GM23248 (cell line): ENCODE measurements around the gene IL24. TPM values are rescaled to one million over a fixed set of nuclear protein-coding genes. Genes with fewer than 3 reads are reported as not detected.

Experiments used
- DNase-seq: peaks from one replicate; pipeline ENCODE4 v3.0.0-alpha.2; 2015
- H2AFZ ChIP-seq: fragments of 200-600 bp; sonication (generic); 2 replicates; pipeline ENCODE4 v1.6.1; 2016; ENCODE audit warnings: antibody characterized with exemption
- H3F3A ChIP-seq: fragments of 200-600 bp; sonication (generic); 2 replicates; pipeline ENCODE4 v1.6.1; 2016; ENCODE audit warnings: mild to moderate bottlenecking, antibody characterized with exemption, mixed run types; ENCODE audit not compliant: insufficient read depth
- H3K27ac ChIP-seq: fragments of 200-600 bp; sonication (generic); 2 replicates; pipeline ENCODE4 v1.5.1; 2016; ENCODE audit warnings: mild to moderate bottlenecking
- H3K27me3 ChIP-seq: fragments of 200-600 bp; sonication (generic); replicated peaks from 2 replicates; pipeline ENCODE4 v1.6.1; 2016; ENCODE audit warnings: mild to moderate bottlenecking; ENCODE audit not compliant: insufficient read depth
- H3K36me3 ChIP-seq: fragments of 200-600 bp; sonication (generic); 2 replicates; pipeline ENCODE4 v1.6.1; 2016; ENCODE audit warnings: low read depth, mild to moderate bottlenecking
- H3K4me1 ChIP-seq: fragments of 200-600 bp; sonication (generic); 2 replicates; pipeline ENCODE4 v1.6.1; 2016; ENCODE audit warnings: mild to moderate bottlenecking; ENCODE audit not compliant: insufficient read depth
- H3K4me2 ChIP-seq: fragments of 200-600 bp; sonication (generic); one replicate; pipeline ENCODE4 v1.6.1; 2016; ENCODE audit warnings: mild to moderate bottlenecking; ENCODE audit not compliant: unreplicated experiment
- H3K4me3 ChIP-seq: fragments of 200-600 bp; sonication (generic); 2 replicates; pipeline ENCODE4 v1.5.1; 2016; ENCODE audit warnings: mild to moderate bottlenecking
- H3K79me2 ChIP-seq: fragments of 200-600 bp; sonication (generic); 2 replicates; pipeline ENCODE4 v1.6.1; 2016; ENCODE audit warnings: mild to moderate bottlenecking; ENCODE audit not compliant: insufficient read depth
- H3K9ac ChIP-seq: fragments of 200-600 bp; sonication (generic); 2 replicates; pipeline ENCODE4 v1.6.1; 2016; ENCODE audit warnings: mild to moderate bottlenecking
- H3K9me2 ChIP-seq: fragments of 200-600 bp; sonication (generic); 2 replicates; pipeline ENCODE4 v1.6.1; 2016; ENCODE audit warnings: mixed run types, mild to moderate bottlenecking, moderate library complexity; ENCODE audit not compliant: insufficient read depth
- H3K9me3 ChIP-seq: fragments of 200-600 bp; sonication (generic); one replicate; pipeline ENCODE4 v1.6.1; 2017; ENCODE audit warnings: low read depth
- H4K20me1 ChIP-seq: fragments of 200-600 bp; sonication (generic); 2 replicates; pipeline ENCODE4 v1.6.0; 2016; ENCODE audit not compliant: insufficient read depth
- EZH2 ChIP-seq: fragments of 200-600 bp; sonication (generic); IDR thresholded peaks from 2 replicates; pipeline ENCODE4 v1.6.1; 2018; ENCODE audit warnings: antibody characterized with exemption, mild to moderate bottlenecking; ENCODE audit not compliant: insufficient read depth, poor library complexity, severe bottlenecking
- EZH2phosphoT487 ChIP-seq: fragments of 200-600 bp; sonication (generic); IDR thresholded peaks from 2 replicates; pipeline ENCODE4 v1.6.1; 2018; ENCODE audit warnings: antibody characterized with exemption, moderate library complexity, mild to moderate bottlenecking, low read depth; ENCODE audit not compliant: insufficient read depth
- WGBS, 2 experiments: methylation state at CpG; one replicate each; pipeline ENCODE4 v1.1.6; 2015 to 2017; ENCODE audit warnings: low lambda C conversion rate in 2 of 2, low coverage in 1 of 2; ENCODE audit errors: missing lambda C conversion rate in 2 of 2; 5-methylcytosine and 5-hydroxymethylcytosine counted together
- in situ Hi-C: fragments of 300-500 bp; cut with MboI; formaldehyde crosslinking; loops from 2 replicates; pipeline ENCODE4 v1.15.0; 2020
- polyA plus RNA-seq: library from polyadenylated mRNA; unstranded; fragments of >200 nt; fragmentation: Nextera tagmentation; extraction: Ambion mirVana; gene quantifications from 2 replicates; pipeline ENCODE4 v1.2.1, GENCODE V29; 2016
- total RNA-seq: library from RNA; depleted of rRNA; stranded (reverse); fragments of >200 nt; shearing (Covaris generic); gene quantifications from 2 replicates; pipeline ENCODE4 v1.2.3, GENCODE V29; 2014

Gene IL24
- total and polyA plus RNA-seq, 2 experiments from 2014 or later, result 0.49 to 2.4 TPM

GRCh38 chr1:206913766-206914537, 16.7 kb downstream of the IL24 start:
- DNase-seq, result no peak
- H3K9me2 ChIP-seq, result no peaks in the 10 kb centered on the region
- H3F3A ChIP-seq, result peaks cover 8% of the 10 kb centered on the region; the same call in 1 of the 2 replicates
- H4K20me1 ChIP-seq, result no peaks in the 10 kb centered on the region
- no peak overlapping the region for H3K9ac ChIP-seq
- no peaks in the 10 kb centered on the region for H3K79me2 ChIP-seq
- 80 to 82% methylated on average over 12 of the region's 12 CpGs for WGBS, 2 experiments
- no peak for TF ChIP-seq EZH2
- no peak for TF ChIP-seq EZH2phosphoT487
- H3K4me1 ChIP-seq, result no peaks in the 10 kb centered on the region; the same call in 1 of the 2 replicates
- no peak overlapping the region for H3K4me2 ChIP-seq
- H3K27me3 ChIP-seq, result peaks cover 7% of the 10 kb centered on the region; the same call in 1 of the 2 replicates
- in situ Hi-C loops, result loop anchor here (5.0 kb wide), 1 partner anchor 177 kb away; no protein-coding TSS in a partner anchor
- H3K4me3 ChIP-seq, result no peak overlapping the region
- H3K27ac ChIP-seq, result no peak overlapping the region
- no peaks in the 10 kb centered on the region for H3K36me3 ChIP-seq
- H3K9me3 ChIP-seq, result no peaks in the 10 kb centered on the region
- no peak overlapping the region for H2AFZ ChIP-seq

- Histone ChIP-seq H3K9me2 (no peaks in the 10 kb centered on the region), H3K9me3 (no peaks in the 10 kb centered on the region), H3K27ac (no peak overlapping the region), H3K27me3 (peaks cover 7% of the 10 kb centered on the region; the same call in 1 of the 2 replicates), H3K9ac (no peak overlapping the region), H3K79me2 (no peaks in the 10 kb centered on the region), H2AFZ (no peak overlapping the region), H4K20me1 (no peaks in the 10 kb centered on the region), H3K36me3 (no peaks in the 10 kb centered on the region), H3F3A (peaks cover 8% of the 10 kb centered on the region; the same call in 1 of the 2 replicates), H3K4me3 (no peak overlapping the region), H3K4me2 (no peak overlapping the region), H3K4me1 (no peaks in the 10 kb centered on the region; the same call in 1 of the 2 replicates)
- in situ Hi-C loops, result no loop called here
- WGBS, 2 experiments, result 76 to 83% methylated on average over 15 of the region's 15 CpGs
- TF ChIP-seq EZH2 (no peak), EZH2phosphoT487 (no peak)
- DNase-seq, result no peak
Observed at GRCh38 chr1:206915030-206915735, 17.9 kb downstream of the IL24 start.

GRCh38 chr1:206916000-206916709, 18.9 kb downstream of the IL24 start:
- Histone ChIP-seq H3K4me1 (no peaks in the 10 kb centered on the region; the same call in 1 of the 2 replicates), H3F3A (no peaks in the 10 kb centered on the region), H3K27me3 (peaks cover 7% of the 10 kb centered on the region; the same call in 1 of the 2 replicates), H3K9me3 (no peaks in the 10 kb centered on the region), H4K20me1 (no peaks in the 10 kb centered on the region), H3K36me3 (no peaks in the 10 kb centered on the region), H3K9ac (no peak overlapping the region), H3K27ac (no peak overlapping the region), H3K4me3 (no peak overlapping the region), H2AFZ (no peak overlapping the region), H3K4me2 (no peak overlapping the region), H3K9me2 (no peaks in the 10 kb centered on the region), H3K79me2 (no peaks in the 10 kb centered on the region)
- DNase-seq, result no peak
- in situ Hi-C loops, result no loop called here
- WGBS, 2 experiments, result 50 to 55% methylated on average over 7 to 8 of the region's 8 CpGs
- TF ChIP-seq EZH2 (no peak), EZH2phosphoT487 (no peak)

- in situ Hi-C loops, result no loop called here
- H3K4me2 ChIP-seq, result no peak overlapping the region
- H3K4me1 ChIP-seq, result no peaks in the 10 kb centered on the region
- H3K9me2 ChIP-seq, result no peaks in the 10 kb centered on the region
- H3K9me3 ChIP-seq, result no peaks in the 10 kb centered on the region
- WGBS, 2 experiments, result 61 to 77% methylated on average over 3 of the region's 3 CpGs
- H3F3A ChIP-seq, result no peaks in the 10 kb centered on the region
- H3K4me3 ChIP-seq, result no peak overlapping the region
- H3K79me2 ChIP-seq, result no peaks in the 10 kb centered on the region
- no peak for TF ChIP-seq EZH2phosphoT487
- no peak for TF ChIP-seq EZH2
- DNase-seq, result no peak
- H2AFZ ChIP-seq, result no peak overlapping the region
- H3K9ac ChIP-seq, result no peak overlapping the region
- no peaks in the 10 kb centered on the region for H3K36me3 ChIP-seq
- H3K27me3 ChIP-seq, result peaks cover 7% of the 10 kb centered on the region; the same call in 1 of the 2 replicates
- no peaks in the 10 kb centered on the region for H4K20me1 ChIP-seq
- H3K27ac ChIP-seq, result no peak overlapping the region
Observed at GRCh38 chr1:206918076-206918475, 20.8 kb downstream of the IL24 start.
